Peyer's patch (tissue), 4 donors: ENCODE data around the gene DDI2. TPM values are rescaled to one million over a fixed set of nuclear protein-coding genes. Genes with fewer than 3 reads are reported as not detected.
"Not testable (repeated sequence)": the region's sequence is repeated elsewhere in the genome, so short reads cannot be mapped to it uniquely, and the experiment has no call there.

Source experiments
- DNase-seq, 3 donors: peaks; one replicate each; pipeline ENCODE4 v3.0.0-alpha.2; 2017 to 2019
- H3K27ac ChIP-seq, 4 donors: fragments of 200-600 bp; sonication (generic); one replicate each; pipeline ENCODE4 v1.5.1; 2016 to 2019
- H3K27me3 ChIP-seq, 2 donors: fragments of 200-600 bp; sonication (generic); one replicate each; pipeline ENCODE4 v1.5.1; 2019
- H3K36me3 ChIP-seq, 3 donors: fragments of 200-600 bp; sonication (generic); one replicate each; pipeline ENCODE4 v1.5.1; 2016 to 2019
- H3K4me1 ChIP-seq, 4 donors: fragments of 200-600 bp; sonication (generic); one replicate each; pipeline ENCODE4 v1.5.1; 2016 to 2019
- H3K4me3 ChIP-seq, 4 donors: fragments of 200-600 bp; sonication (generic); 1 replicate in 3 of 4; 2 replicates in 1 of 4; pipeline ENCODE4 v1.5.1; 2016 to 2019; ENCODE audit warnings: mild to moderate bottlenecking in 1 of 4
- H3K9me3 ChIP-seq, 4 donors: fragments of 200-600 bp; sonication (generic); one replicate each; pipeline ENCODE4 v1.5.1; 2016 to 2019; ENCODE audit warnings: mild to moderate bottlenecking in 1 of 4
- POLR2A ChIP-seq, 2 donors: fragments of 450-650 bp; IDR thresholded peaks; one replicate each; pipeline ENCODE4 v1.5.1; 2017; ENCODE audit warnings: antibody characterized with exemption in 2 of 2, mild to moderate bottlenecking in 2 of 2, moderate library complexity in 2 of 2
- total RNA-seq, 4 donors: library from RNA; depleted of rRNA; stranded (reverse); fragments of >200 nt; gene quantifications; one replicate each; pipeline ENCODE4 v1.1.0, GENCODE V29; 2016
- TF ChIP-seq, protein P1 (sequence below), 6 experiments: fragments of 450-650 bp in 4 of 6; fragments of 200-600 bp in 2 of 6; sonication (generic) in 1 of 6; IDR thresholded peaks; one replicate each; pipeline ENCODE4 v1.5.1; 2017 to 2019; ENCODE audit warnings: antibody characterized with exemption in 6 of 6, mild to moderate bottlenecking in 3 of 6, moderate library complexity in 1 of 6

DDI2 gene
- total RNA-seq, 4 donors from 2014 or later, result 56.0 to 97.1 (median 68.5) TPM

DNA sequence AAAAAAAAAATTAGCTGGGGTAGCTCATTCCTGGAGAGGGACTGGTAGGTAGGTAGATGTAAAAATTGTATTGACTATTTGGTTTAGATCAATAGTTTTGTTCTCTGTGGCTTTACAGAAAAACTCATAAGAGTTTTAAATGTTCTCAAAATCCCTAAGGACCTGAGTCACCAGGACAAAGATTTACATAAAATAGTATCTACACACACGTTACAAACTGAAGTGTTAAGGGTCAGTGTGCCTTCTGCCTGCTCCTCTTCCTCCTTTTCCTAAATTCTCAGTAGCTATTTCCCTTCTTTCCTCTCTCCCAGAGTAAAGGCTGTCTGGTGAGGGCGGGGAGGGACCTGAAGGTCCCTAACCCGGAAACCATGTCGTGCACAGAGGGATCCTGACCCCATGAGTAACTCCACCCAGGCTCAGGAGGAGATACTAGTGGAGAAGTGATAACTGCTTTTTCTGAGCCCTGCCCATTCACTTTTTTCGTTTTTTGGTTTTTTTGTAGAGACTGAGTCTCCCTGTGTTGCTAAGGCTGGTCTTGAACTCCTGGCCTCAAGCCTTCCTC, 74.9 kb downstream of the DDI2 start:
- Histone ChIP-seq H3K27ac (no peak overlapping the region), H3K4me1 (peaks cover 0 to 13% (median 6%) of the 10 kb centered on the region in 4 donors), H3K4me3 (no peak overlapping the region), H3K27me3 (no peaks in the 10 kb centered on the region), H3K9me3 (no peaks in the 10 kb centered on the region), H3K36me3 (peaks cover 0 to 10% (median 0%) of the 10 kb centered on the region in 3 donors)
- TF ChIP-seq, protein P1, sequence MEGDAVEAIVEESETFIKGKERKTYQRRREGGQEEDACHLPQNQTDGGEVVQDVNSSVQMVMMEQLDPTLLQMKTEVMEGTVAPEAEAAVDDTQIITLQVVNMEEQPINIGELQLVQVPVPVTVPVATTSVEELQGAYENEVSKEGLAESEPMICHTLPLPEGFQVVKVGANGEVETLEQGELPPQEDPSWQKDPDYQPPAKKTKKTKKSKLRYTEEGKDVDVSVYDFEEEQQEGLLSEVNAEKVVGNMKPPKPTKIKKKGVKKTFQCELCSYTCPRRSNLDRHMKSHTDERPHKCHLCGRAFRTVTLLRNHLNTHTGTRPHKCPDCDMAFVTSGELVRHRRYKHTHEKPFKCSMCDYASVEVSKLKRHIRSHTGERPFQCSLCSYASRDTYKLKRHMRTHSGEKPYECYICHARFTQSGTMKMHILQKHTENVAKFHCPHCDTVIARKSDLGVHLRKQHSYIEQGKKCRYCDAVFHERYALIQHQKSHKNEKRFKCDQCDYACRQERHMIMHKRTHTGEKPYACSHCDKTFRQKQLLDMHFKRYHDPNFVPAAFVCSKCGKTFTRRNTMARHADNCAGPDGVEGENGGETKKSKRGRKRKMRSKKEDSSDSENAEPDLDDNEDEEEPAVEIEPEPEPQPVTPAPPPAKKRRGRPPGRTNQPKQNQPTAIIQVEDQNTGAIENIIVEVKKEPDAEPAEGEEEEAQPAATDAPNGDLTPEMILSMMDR (IDR thresholded peaks at IDR 0.05), result no peak
- TF ChIP-seq POLR2A (IDR thresholded peaks at IDR 0.05), result no peak
- DNase-seq, result no peak

- no peak overlapping the region for H3K4me3 ChIP-seq
- H3K36me3 ChIP-seq, result peaks cover 0 to 10% (median 0%) of the 10 kb centered on the region in 3 donors
- TF ChIP-seq POLR2A (IDR thresholded peaks at IDR 0.05), result no peak
- TF ChIP-seq, protein P1 (IDR thresholded peaks at IDR 0.05), result no peak
- H3K4me1 ChIP-seq, result peaks cover 0 to 19% (median 9%) of the 10 kb centered on the region in 4 donors
- no peaks in the 10 kb centered on the region for H3K9me3 ChIP-seq
- no peak overlapping the region for H3K27ac ChIP-seq
- no peaks in the 10 kb centered on the region for H3K27me3 ChIP-seq
- DNase-seq, result no peak
Observed at GRCh38 chr1:15693371-15693770, 76.1 kb downstream of the DDI2 start.

- TF ChIP-seq POLR2A (IDR thresholded peaks at IDR 0.05), result no peak
- TF ChIP-seq, protein P1 (IDR thresholded peaks at IDR 0.05), result no peak
- H3K4me1 ChIP-seq, result peaks cover 0 to 16% (median 9%) of the 10 kb centered on the region in 4 donors
- H3K36me3 ChIP-seq, result peaks cover 0 to 10% (median 0%) of the 10 kb centered on the region in 3 donors
- no peaks in the 10 kb centered on the region for H3K9me3 ChIP-seq
- DNase-seq, result peak in 2 of 3 donors; percentile 72 to 74
- H3K27me3 ChIP-seq, result no peaks in the 10 kb centered on the region
- peak overlapping the region in 1 of 4 donors; percentile 24 for H3K4me3 ChIP-seq
- H3K27ac ChIP-seq, result peak overlapping the region; percentile 6 to 82 (median 63)
Observed at GRCh38 chr1:15696956-15697521, 79.8 kb downstream of the DDI2 start.

DNA sequence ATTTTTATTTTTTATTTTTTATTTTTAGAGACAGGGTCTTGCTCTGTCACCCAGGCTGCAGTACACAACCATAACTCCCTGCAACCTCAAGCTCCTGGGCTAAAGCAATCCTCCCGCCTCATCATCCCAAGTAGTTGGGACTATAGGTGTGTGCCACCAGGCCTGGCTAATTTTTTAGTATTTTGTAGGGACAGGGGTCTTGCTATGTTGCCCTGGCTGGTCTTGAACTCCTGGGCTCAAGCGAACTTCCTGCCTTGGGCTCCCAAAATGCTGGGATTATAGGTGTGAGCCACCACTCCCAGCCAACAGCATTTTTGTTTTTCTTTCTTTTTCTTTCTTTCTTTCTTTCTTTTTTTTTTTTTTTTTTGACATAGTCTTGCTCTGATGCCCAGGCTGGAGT, 80.9 kb downstream of the DDI2 start:
- H3K27me3 ChIP-seq, result no peaks in the 10 kb centered on the region
- H3K36me3 ChIP-seq, result peaks cover 0 to 10% (median 0%) of the 10 kb centered on the region in 3 donors
- H3K4me3 ChIP-seq, result no peak overlapping the region
- H3K27ac ChIP-seq, result peak overlapping the region in 1 of 4 donors; percentile 82
- TF ChIP-seq POLR2A (IDR thresholded peaks at IDR 0.05), result no peak
- TF ChIP-seq, protein P1 (IDR thresholded peaks at IDR 0.05), result no peak
- no peak for DNase-seq
- H3K9me3 ChIP-seq, result no peaks in the 10 kb centered on the region
- H3K4me1 ChIP-seq, result peaks cover 0 to 22% (median 11%) of the 10 kb centered on the region in 4 donors

DNA sequence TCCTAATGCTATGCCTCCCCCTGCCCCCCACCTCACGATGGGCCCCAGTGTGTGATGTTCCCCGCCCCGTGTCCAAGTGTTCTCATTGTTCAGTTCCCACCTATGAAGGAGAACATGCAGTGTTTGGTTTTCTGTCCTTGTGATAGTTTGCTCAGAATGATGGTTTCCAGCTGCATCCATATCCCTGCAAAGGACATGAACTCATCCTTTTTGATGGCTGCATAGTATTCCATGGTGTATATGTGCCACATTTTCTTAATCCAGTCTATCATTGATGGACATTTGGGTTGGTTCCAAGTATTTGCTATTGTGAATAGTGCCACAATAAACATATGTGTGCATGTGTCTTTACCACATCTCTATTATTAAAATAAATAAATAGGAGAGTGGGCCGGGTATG, 82.1 kb downstream of the DDI2 start:
- not testable (repeated sequence) for H3K27ac ChIP-seq, DNase-seq, H3K9me3 ChIP-seq, H3K27me3 ChIP-seq, H3K4me3 ChIP-seq
- peaks cover 0 to 10% (median 0%) of the 10 kb centered on the region in 3 donors for H3K36me3 ChIP-seq
- H3K4me1 ChIP-seq, result peaks cover 0 to 33% (median 11%) of the 10 kb centered on the region in 4 donors

DNA sequence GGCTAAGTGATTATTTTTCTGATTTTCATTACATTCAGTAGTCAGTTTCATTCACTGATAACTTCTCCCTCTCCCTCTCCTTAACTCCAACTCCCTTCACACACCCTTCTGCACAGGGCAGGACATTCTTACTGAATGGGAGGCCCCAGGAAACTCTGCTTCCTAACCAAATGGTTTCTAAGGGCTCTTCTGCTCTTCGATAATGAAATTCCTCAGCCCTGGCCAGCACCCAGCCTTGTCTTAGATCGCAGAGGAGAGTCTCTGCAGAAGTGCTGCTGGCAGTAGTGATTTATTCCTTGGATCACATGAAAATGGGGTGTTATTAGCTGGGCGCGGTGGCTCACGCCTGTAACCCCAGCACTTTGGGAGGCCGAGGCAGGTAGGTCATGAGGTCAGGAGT, 83.2 kb downstream of the DDI2 start:
- H3K36me3 ChIP-seq, result peaks cover 0 to 10% (median 0%) of the 10 kb centered on the region in 3 donors
- H3K4me1 ChIP-seq, result peaks cover 0 to 33% (median 11%) of the 10 kb centered on the region in 4 donors
- H3K4me3 ChIP-seq, result no peak overlapping the region
- no peak for TF ChIP-seq POLR2A (IDR thresholded peaks at IDR 0.05)
- TF ChIP-seq, protein P1 (IDR thresholded peaks at IDR 0.05), result no peak
- no peak overlapping the region for H3K27ac ChIP-seq
- H3K27me3 ChIP-seq, result no peaks in the 10 kb centered on the region
- H3K9me3 ChIP-seq, result no peaks in the 10 kb centered on the region
- DNase-seq, result no peak
